Inferior parietal cortex (tissue), 1 donor: ENCODE results near the gene USP24.

Experiments used
- DNase-seq: peaks from one replicate; pipeline ENCODE4 v3.0.0-alpha.2; 2016; ENCODE audit errors: extremely low spot score

The USP24 gene

DNA sequence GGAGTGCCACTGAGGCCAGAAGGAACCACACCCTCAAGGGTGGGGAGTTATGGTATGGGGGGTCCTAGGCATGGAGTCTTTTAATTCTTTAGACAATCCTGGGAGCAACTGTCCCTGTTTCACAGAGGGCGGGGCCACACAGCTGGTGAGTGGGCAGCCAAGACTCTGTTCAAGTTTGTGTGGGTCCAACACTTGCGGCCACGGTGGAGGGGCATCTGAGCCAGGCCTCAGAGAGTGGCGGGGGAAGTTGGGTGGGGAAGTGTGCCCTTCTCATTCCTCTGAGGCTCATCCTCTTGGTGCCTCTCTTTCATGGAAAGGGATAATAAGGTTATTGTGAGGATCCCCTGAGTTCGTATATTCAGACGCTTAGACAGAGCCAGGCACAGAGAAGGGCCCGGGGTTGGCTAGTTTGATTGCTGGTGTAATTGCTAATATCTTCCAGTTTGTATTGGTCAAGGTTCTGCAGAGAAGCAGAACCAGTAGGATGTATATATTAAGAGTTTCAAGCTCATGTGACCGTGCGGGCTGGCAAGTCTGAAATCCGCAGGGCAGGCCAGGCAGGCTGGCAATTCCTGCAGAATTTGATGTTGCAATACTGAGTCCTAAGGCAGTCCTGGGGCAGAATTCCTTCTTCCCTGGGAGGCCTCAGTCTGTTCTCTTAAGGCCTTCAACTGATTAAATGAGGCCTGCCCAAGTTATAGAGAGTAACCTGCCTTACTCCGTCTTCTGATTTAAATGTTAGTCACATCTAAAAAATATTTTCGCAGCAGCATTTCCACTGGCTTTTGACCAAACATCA lies 159.9 kb downstream of the USP24 start:
- no peak for DNase-seq

GRCh38 chr1:55054396-55054795 lies 160.8 kb downstream of the USP24 start:
- no peak for DNase-seq

DNA sequence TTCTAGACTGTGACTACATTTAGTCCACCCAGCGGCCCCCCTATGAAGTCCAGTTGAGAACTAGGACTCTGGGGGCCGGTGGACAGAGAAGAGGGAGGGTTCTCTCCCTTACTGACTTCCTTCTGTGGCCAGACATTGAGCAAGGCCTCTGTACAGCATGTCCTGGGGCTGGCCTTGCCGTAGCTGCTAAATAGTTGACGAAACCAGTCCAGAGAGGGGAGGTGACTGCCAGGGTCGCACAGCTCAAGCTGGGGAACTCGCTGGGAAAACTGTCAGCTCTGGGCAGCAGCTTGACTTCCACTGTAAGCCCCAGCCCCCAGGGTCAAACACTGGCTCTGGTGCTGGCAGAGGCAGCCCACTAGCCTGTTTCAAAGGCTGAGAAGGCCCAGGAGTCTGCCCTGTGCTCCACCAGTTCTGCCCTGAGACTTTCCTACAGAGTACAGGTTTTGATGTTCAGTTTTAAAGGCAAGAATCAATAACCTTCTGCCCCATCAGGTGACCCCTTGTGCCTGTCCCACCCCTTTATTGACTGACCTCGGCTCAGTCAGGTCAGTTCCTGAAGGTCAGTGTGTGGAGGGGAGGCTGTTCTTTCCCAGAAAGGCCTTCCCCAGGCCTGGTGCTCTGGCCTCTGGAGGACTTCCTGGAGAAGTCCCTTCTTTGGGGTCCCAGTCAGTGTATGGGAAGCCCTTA lies 161.8 kb downstream of the USP24 start:
- DNase-seq = no peak

GRCh38 chr1:55052221-55053142 lies 162.7 kb downstream of the USP24 start:
- no peak for DNase-seq

- DNase-seq = no peak
These were observed 163.5 kb downstream of the USP24 start for GRCh38 chr1:55051621-55052020.

GRCh38 chr1:55051169-55051568 lies 164.0 kb downstream of the USP24 start:
- no peak for DNase-seq

GRCh38 chr1:55050283-55050682 lies 164.9 kb downstream of the USP24 start:
- no peak for DNase-seq

GRCh38 chr1:55049914-55050278 lies 165.3 kb downstream of the USP24 start:
- DNase-seq = no peak

- no peak for DNase-seq
These were observed 165.8 kb downstream of the USP24 start for GRCh38 chr1:55049271-55049913.

DNA sequence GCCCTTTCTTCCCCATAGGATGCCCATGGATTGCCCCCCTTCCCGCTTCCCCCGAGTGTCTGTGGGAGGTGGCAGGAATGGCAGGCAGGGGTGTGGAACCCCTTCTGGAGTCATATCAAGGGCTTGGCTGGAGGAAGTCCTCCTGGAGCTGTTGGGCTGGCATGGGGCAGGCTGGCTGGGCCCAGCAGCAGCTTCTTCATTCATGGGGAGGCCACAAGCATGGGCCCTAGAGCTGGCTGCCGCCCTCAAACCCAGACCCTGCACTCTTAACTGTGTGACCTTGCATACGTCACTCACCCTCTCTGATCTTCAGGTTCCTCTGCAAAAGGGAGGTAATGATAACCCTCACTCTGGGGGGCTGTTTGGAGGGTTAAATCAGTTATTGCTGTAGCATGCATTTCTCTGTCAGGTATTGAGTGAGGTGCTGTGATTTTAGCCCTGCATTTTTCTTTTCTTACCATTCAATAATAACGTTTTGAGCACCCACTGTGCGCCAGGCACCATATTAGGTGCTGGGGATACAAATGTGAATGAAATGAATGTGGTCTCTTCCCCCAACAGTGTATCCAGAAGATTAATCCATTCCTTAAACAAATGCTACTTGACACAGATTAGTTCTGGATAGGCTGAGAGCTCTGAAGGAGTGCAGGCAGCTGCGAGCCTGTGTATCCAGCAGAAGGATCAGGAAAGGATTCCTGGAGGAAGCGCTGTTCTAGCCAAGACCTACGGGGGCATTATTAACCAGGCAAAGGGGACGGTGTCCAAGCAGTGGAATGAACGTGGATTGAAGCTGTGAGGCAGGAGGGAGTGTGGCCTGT lies 166.5 kb downstream of the USP24 start:
- DNase-seq = no peak

DNA sequence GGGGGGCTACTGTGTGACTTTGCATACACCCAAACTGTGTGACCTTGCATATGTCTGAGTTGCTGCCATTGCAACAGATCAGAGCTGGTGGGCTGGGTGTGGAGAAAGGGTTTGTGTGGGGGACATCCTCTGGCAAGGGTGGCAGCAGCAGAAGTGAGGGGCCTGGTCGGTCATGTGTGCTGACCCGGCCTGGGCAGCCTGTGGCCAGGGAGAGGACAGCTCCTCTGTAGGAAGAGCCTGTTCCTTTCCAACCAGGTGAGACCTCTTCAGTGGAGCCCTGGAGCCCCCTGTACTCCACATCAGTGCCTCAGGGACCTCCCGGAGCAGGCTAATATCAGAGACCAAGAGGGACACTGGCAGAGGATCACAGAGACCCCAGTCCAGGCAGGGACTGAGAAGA lies 167.6 kb downstream of the USP24 start:
- no peak for DNase-seq

- DNase-seq = no peak
These were observed 168.3 kb downstream of the USP24 start for GRCh38 chr1:55046871-55047270.

- DNase-seq = no peak
These were observed 169.7 kb downstream of the USP24 start for GRCh38 chr1:55045430-55045829.

DNA sequence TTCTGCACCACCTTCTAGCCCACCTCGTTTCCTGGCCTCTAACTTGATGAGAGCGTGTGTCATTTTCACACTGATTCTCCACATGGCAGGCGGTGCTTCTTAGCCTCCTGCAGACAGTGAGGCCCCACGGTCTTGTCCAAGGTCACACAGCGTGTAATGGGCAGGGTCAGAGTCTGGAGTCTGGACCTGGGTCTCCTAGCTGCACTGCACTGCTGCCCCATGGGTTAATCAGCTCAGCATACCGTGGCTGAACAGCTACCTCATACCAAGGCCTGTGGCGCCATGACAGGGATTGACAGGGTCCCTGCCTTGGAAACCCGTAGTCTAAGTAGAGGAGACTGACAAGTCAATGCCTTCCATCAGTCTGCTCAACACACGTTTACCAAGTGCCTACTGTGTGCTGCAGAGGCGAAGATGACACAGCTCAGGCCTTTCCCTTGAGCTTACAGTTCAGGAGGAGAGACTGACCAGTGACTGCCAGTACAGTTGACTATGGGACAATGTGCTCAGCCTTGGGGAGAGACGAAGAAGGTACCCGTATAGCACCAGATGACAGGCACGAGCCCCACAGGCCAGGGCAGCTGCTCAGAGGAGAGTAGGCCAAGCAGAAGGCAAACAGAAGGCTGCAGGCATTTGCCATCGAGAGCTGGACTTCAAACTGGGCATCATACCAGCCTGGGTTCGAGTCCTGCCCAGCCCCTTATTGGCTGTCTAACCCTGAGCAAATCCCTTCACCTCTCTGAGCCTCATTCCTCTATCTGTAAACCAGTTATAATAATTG lies 170.4 kb downstream of the USP24 start:
- DNase-seq = no peak

GRCh38 chr1:55043726-55044125 lies 171.4 kb downstream of the USP24 start:
- no peak for DNase-seq

DNA sequence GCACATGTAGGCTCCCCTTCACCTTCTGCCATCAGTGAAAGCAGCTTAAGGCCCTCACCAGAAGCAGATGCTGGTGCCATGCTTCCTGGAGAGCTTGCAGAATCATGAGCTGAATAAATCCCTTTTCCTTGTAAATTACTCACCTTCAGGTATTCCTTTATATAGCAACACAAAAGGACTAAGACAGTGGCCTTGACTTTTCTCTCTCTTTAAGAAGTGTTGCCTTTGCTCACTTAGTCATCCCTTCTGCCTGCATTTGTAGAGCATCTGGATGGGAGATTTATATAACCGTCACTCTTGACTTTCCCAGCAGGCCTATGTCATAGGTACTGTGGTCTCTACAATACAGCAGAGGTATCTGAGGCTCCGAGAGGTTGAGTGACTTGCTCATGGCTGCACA lies 172.2 kb downstream of the USP24 start:
- DNase-seq = no peak

GRCh38 chr1:55041613-55042012 lies 173.6 kb downstream of the USP24 start:
- no peak for DNase-seq

DNA sequence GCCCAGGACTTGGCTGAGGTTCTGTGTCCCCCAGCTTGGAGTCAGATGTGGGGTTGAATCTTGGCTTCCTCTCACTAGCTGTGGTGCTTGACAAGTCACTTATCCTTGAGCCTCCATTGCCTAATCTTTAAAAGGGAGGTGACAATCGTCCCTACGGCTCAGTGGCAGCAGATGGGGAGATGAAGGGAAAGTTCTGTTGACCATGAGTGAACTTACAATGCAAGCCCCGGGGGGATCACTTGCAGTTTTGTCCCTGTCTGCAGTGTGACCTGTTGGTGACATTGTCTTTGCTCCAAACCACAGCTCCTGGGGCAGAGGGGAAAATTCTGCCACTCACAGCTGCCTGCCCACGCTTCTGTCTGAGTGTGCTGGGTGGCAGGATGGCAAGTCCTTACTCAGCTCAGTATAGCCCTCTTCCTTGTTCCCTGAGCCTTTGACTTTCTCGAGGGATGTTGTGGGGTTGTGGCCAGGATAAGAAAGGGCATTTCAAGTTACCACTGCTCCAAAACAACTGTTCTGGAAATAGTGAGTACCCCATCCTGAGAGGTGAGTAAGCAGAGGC lies 174.2 kb downstream of the USP24 start:
- no peak for DNase-seq

DNA sequence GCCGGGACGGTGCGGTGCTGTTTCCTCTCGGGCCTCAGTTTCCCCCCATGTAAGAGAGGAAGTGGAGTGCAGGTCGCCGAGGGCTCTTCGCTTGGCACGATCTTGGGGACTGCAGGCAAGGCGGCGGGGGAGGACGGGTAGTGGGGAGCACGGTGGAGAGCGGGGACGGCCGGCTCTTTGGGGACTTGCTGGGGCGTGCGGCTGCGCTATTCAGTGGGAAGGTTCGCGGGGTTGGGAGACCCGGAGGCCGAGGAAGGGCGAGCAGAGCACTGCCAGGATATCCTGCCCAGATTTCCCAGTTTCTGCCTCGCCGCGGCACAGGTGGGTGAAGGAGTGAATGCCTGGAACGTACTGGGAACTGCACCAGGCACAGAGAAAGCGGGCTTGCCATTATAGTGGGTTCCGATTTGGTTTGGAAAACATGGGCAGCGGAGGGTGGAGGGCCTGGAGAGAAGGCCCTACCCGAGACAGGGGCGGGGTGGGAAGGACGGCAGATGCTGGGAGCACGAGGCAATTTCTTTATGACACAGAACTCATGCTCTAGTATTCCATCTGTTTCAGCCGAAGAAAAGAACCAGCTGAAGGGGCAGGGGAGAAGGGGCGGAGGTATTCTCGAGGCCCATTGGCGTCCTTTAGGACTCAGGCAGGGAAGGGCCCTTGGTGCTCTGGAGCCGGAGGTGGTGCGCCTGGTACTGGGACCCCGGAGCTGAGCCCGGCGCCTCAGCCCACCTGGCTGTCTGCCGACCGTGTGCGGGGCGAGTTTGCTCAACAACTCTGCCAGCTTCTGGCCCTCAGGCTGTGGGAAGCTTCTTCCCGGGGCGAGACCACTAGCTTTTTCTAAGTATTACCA lies 174.9 kb downstream of the USP24 start:
- no peak for DNase-seq
